ENCODE data around the gene FLT3. TPM values are rescaled to one million over a fixed set of nuclear protein-coding genes. Genes with fewer than 3 reads are reported as not detected.
A peak's percentile ranks its signal among the peaks of the same experiment; 100 is the strongest.
"Not testable (repeated sequence)": the region's sequence is repeated elsewhere in the genome, so short reads cannot be mapped to it uniquely, and the experiment has no call there.

The FLT3 gene
- total RNA-seq, 2 donors from 2014 or later: 0.09 to 0.12 TPM

GRCh38 chr13:28128926-28129325 lies 28.6 kb upstream of the FLT3 start:
- no peak for ATAC-seq (replicated peaks in 1 of 2)

GRCh38 chr13:28128030-28128429 lies 27.7 kb upstream of the FLT3 start:
- DNase-seq: no peak

More at GRCh38 chr13:28128926-28129325, 28.6 kb upstream of the FLT3 start:
- H3K27ac Mint-ChIP-seq: no peak overlapping the region
- H3K4me1 Mint-ChIP-seq (ENCODE audit: low read depth): no peaks in the 10 kb centered on the region
- H3K9me3 Mint-ChIP-seq: no peaks in the 10 kb centered on the region
- H3K36me3 Mint-ChIP-seq (ENCODE audit: insufficient read depth in 2 of 2): no peaks in the 10 kb centered on the region
- DNase-seq: no peak
- no peak overlapping the region for H3K4me3 Mint-ChIP-seq
- no peaks in the 10 kb centered on the region for H3K27me3 Mint-ChIP-seq (ENCODE audit: low read depth)

GRCh38 chr13:28121224-28121623 lies 20.8 kb upstream of the FLT3 start:
- no peaks in the 10 kb centered on the region for H3K36me3 Mint-ChIP-seq (ENCODE audit: insufficient read depth in 2 of 2)

More at GRCh38 chr13:28128030-28128429, 27.7 kb upstream of the FLT3 start:
- H3K4me3 Mint-ChIP-seq: no peak overlapping the region
- H3K27ac Mint-ChIP-seq: no peak overlapping the region
- no peaks in the 10 kb centered on the region for H3K4me1 Mint-ChIP-seq (ENCODE audit: low read depth)
- H3K36me3 Mint-ChIP-seq (ENCODE audit: insufficient read depth in 2 of 2): no peaks in the 10 kb centered on the region
- no peaks in the 10 kb centered on the region for H3K27me3 Mint-ChIP-seq (ENCODE audit: low read depth)
- ATAC-seq (replicated peaks in 1 of 2): no peak
- H3K9me3 Mint-ChIP-seq: no peaks in the 10 kb centered on the region

GRCh38 chr13:28120317-28120716 lies 19.9 kb upstream of the FLT3 start:
- H3K27ac Mint-ChIP-seq: no peak overlapping the region
- no peaks in the 10 kb centered on the region for H3K36me3 Mint-ChIP-seq (ENCODE audit: insufficient read depth in 2 of 2)
- DNase-seq (no peak), ATAC-seq (replicated peaks in 1 of 2) (no peak)
- H3K4me1 Mint-ChIP-seq (ENCODE audit: low read depth): peaks cover 12% of the 10 kb centered on the region
- H3K27me3 Mint-ChIP-seq (ENCODE audit: low read depth): no peaks in the 10 kb centered on the region
- H3K4me3 Mint-ChIP-seq: no peak overlapping the region
- H3K9me3 Mint-ChIP-seq: no peaks in the 10 kb centered on the region

More at GRCh38 chr13:28121224-28121623, 20.8 kb upstream of the FLT3 start:
- peaks cover 12% of the 10 kb centered on the region for H3K4me1 Mint-ChIP-seq (ENCODE audit: low read depth)
- ATAC-seq (replicated peaks in 1 of 2) (no peak), DNase-seq (no peak)
- H3K4me3 Mint-ChIP-seq: no peak overlapping the region
- H3K27ac Mint-ChIP-seq: no peak overlapping the region
- H3K27me3 Mint-ChIP-seq (ENCODE audit: low read depth): no peaks in the 10 kb centered on the region
- H3K9me3 Mint-ChIP-seq: no peaks in the 10 kb centered on the region

GRCh38 chr13:28117689-28118377 lies 17.5 kb upstream of the FLT3 start:
- Mint-ChIP-seq H3K36me3 (ENCODE audit: insufficient read depth in 2 of 2) (no peaks in the 10 kb centered on the region), H3K27me3 (ENCODE audit: low read depth) (no peaks in the 10 kb centered on the region), H3K4me3 (no peak overlapping the region), H3K9me3 (no peaks in the 10 kb centered on the region), H3K4me1 (ENCODE audit: low read depth) (peaks cover 12% of the 10 kb centered on the region), H3K27ac (no peak overlapping the region)
- ATAC-seq (replicated peaks in 1 of 2) (no peak), DNase-seq (no peak)

- H3K4me1 Mint-ChIP-seq (ENCODE audit: low read depth): peaks cover 5% of the 10 kb centered on the region
- H3K27ac Mint-ChIP-seq: no peak overlapping the region
- H3K36me3 Mint-ChIP-seq (ENCODE audit: insufficient read depth in 2 of 2): no peaks in the 10 kb centered on the region
- ATAC-seq (replicated peaks in 1 of 2) (no peak), DNase-seq (no peak)
- H3K27me3 Mint-ChIP-seq (ENCODE audit: low read depth): no peaks in the 10 kb centered on the region
- H3K9me3 Mint-ChIP-seq: no peaks in the 10 kb centered on the region
- H3K4me3 Mint-ChIP-seq: no peak overlapping the region
Observed at GRCh38 chr13:28116736-28117135, 16.4 kb upstream of the FLT3 start.

- no peak for DNase-seq
Observed at GRCh38 chr13:28110414-28110813, 10.0 kb upstream of the FLT3 start.

GRCh38 chr13:28106976-28107375 lies 6.6 kb upstream of the FLT3 start:
- H3K4me1 Mint-ChIP-seq (ENCODE audit: low read depth): no peaks in the 10 kb centered on the region
- H3K27ac Mint-ChIP-seq: no peak overlapping the region
- H3K9me3 Mint-ChIP-seq: no peaks in the 10 kb centered on the region
- ATAC-seq (replicated peaks in 1 of 2): no peak
- no peak for DNase-seq
- peaks cover 26% of the 10 kb centered on the region for H3K27me3 Mint-ChIP-seq (ENCODE audit: low read depth)
- H3K36me3 Mint-ChIP-seq (ENCODE audit: insufficient read depth in 2 of 2): no peaks in the 10 kb centered on the region
- H3K4me3 Mint-ChIP-seq: no peak overlapping the region

More at GRCh38 chr13:28110414-28110813, 10.0 kb upstream of the FLT3 start:
- peak in 1 of 2 donors; percentile 15 for ATAC-seq (replicated peaks in 1 of 2)
- H3K4me1 Mint-ChIP-seq (ENCODE audit: low read depth): no peaks in the 10 kb centered on the region
- H3K9me3 Mint-ChIP-seq: no peaks in the 10 kb centered on the region
- H3K27ac Mint-ChIP-seq: no peak overlapping the region
- H3K4me3 Mint-ChIP-seq: no peak overlapping the region
- no peaks in the 10 kb centered on the region for H3K27me3 Mint-ChIP-seq (ENCODE audit: low read depth)
- no peaks in the 10 kb centered on the region for H3K36me3 Mint-ChIP-seq (ENCODE audit: insufficient read depth in 2 of 2)

- not testable (repeated sequence) for H3K36me3 Mint-ChIP-seq (ENCODE audit: insufficient read depth in 2 of 2); H3K27ac Mint-ChIP-seq; H3K4me3 Mint-ChIP-seq; DNase-seq; ATAC-seq (replicated peaks in 1 of 2); H3K9me3 Mint-ChIP-seq; H3K4me1 Mint-ChIP-seq (ENCODE audit: low read depth)
- H3K27me3 Mint-ChIP-seq (ENCODE audit: low read depth): peaks cover 63% of the 10 kb centered on the region
Observed at GRCh38 chr13:28101886-28102285, 1.5 kb upstream of the FLT3 start.

GRCh38 chr13:28099396-28100149 lies 803 bp downstream of the FLT3 start:
- no peaks in the 10 kb centered on the region for H3K4me1 Mint-ChIP-seq (ENCODE audit: low read depth)
- peaks cover 64% of the 10 kb centered on the region for H3K27me3 Mint-ChIP-seq (ENCODE audit: low read depth)
- no peak for DNase-seq
- H3K9me3 Mint-ChIP-seq: no peaks in the 10 kb centered on the region
- H3K27ac Mint-ChIP-seq: no peak overlapping the region
- H3K4me3 Mint-ChIP-seq: peak overlapping the region; percentile 78 to 86
- ATAC-seq (replicated peaks in 1 of 2): no peak
- peaks cover 1 to 2% of the 10 kb centered on the region in 2 donors for H3K36me3 Mint-ChIP-seq (ENCODE audit: insufficient read depth in 2 of 2)

GRCh38 chr13:28097503-28097902 lies 2.9 kb downstream of the FLT3 start:
- peaks cover 60% of the 10 kb centered on the region for H3K27me3 Mint-ChIP-seq (ENCODE audit: low read depth)

GRCh38 chr13:28094306-28094705 lies 6.1 kb downstream of the FLT3 start:
- ATAC-seq (replicated peaks in 1 of 2): no peak
- no peak overlapping the region for H3K4me3 Mint-ChIP-seq
- H3K27ac Mint-ChIP-seq: no peak overlapping the region
- H3K36me3 Mint-ChIP-seq (ENCODE audit: insufficient read depth in 2 of 2): peaks cover 1 to 2% of the 10 kb centered on the region in 2 donors
- no peaks in the 10 kb centered on the region for H3K9me3 Mint-ChIP-seq
- H3K27me3 Mint-ChIP-seq (ENCODE audit: low read depth): peaks cover 40% of the 10 kb centered on the region
- no peaks in the 10 kb centered on the region for H3K4me1 Mint-ChIP-seq (ENCODE audit: low read depth)
- DNase-seq: no peak

More at GRCh38 chr13:28097503-28097902, 2.9 kb downstream of the FLT3 start:
- no peaks in the 10 kb centered on the region for H3K9me3 Mint-ChIP-seq
- H3K4me1 Mint-ChIP-seq (ENCODE audit: low read depth): no peaks in the 10 kb centered on the region
- no peak overlapping the region for H3K4me3 Mint-ChIP-seq
- no peak for DNase-seq
- no peak overlapping the region for H3K27ac Mint-ChIP-seq
- no peak for ATAC-seq (replicated peaks in 1 of 2)
- H3K36me3 Mint-ChIP-seq (ENCODE audit: insufficient read depth in 2 of 2): peaks cover 1 to 2% of the 10 kb centered on the region in 2 donors

GRCh38 chr13:28093881-28094280 lies 6.5 kb downstream of the FLT3 start:
- Mint-ChIP-seq H3K27me3 (ENCODE audit: low read depth) (peaks cover 36% of the 10 kb centered on the region), H3K9me3 (no peaks in the 10 kb centered on the region)

More at GRCh38 chr13:28093881-28094280, 6.5 kb downstream of the FLT3 start:
- ATAC-seq (replicated peaks in 1 of 2) (no peak), DNase-seq (no peak)
- Mint-ChIP-seq H3K4me1 (ENCODE audit: low read depth) (no peaks in the 10 kb centered on the region), H3K4me3 (no peak overlapping the region), H3K36me3 (ENCODE audit: insufficient read depth in 2 of 2) (peaks cover 1 to 2% of the 10 kb centered on the region in 2 donors), H3K27ac (no peak overlapping the region)

Measured in activated T-cell treated with anti-CD3 and anti-CD28 coated beads, Interleukin-2, amount 50 U/mL, for 72 hours (primary cell).